Activated CD4-positive, alpha-beta T cell treated with anti-CD3 and anti-CD28 coated beads for 36 hours (primary cell): ENCODE results near the gene MRPL22. TPM values are rescaled to one million over a fixed set of nuclear protein-coding genes. Genes with fewer than 3 reads are reported as not detected.

Source experiments
- ATAC-seq: fragments of 200-7000 bp; cut with Tn5 transposase; one replicate; pipeline ENCODE4 v1.10.0; 2021; ENCODE audit warnings: mild to moderate bottlenecking, moderate library complexity
- CTCF ChIA-PET: fragments of 350-600 bp; sonication (Branson Sonifier 250); formaldehyde crosslinking; loops from one replicate; lab custom pipeline; 2021; ENCODE audit warnings: antibody characterized with exemption; lab: Charles Lee
- POLR2A ChIA-PET: fragments of 350-600 bp; sonication (Branson Sonifier 250); formaldehyde crosslinking; loops from one replicate; lab custom pipeline; 2021; ENCODE audit warnings: antibody characterized with exemption, inconsistent platforms; lab: Charles Lee
- DNase-seq: peaks from one replicate; pipeline ENCODE4 v3.0.0-alpha.2; 2020
- H3K27ac Mint-ChIP-seq: one replicate; pipeline ENCODE4 v1.8.0; 2021; ENCODE audit warnings: mixed read lengths
- H3K27me3 Mint-ChIP-seq: one replicate; pipeline ENCODE4 v1.8.0; 2021; ENCODE audit warnings: mixed read lengths
- H3K36me3 Mint-ChIP-seq: one replicate; pipeline ENCODE4 v1.8.0; 2021; ENCODE audit warnings: low read depth, mixed read lengths
- H3K4me1 Mint-ChIP-seq: one replicate; pipeline ENCODE4 v1.8.0; 2021; ENCODE audit warnings: mixed read lengths
- H3K4me3 Mint-ChIP-seq: one replicate; pipeline ENCODE4 v1.8.0; 2021; ENCODE audit warnings: mild to moderate bottlenecking, moderate library complexity, mixed read lengths
- H3K9me3 Mint-ChIP-seq: one replicate; pipeline ENCODE4 v1.8.0; 2021; ENCODE audit warnings: low read depth, mixed read lengths
- intact Hi-C, 2 experiments: fragments of 100-400 bp; cut with DNase I in 1 of 2; cut with micrococcal nuclease in 1 of 2; formaldehyde crosslinking; loops; one replicate each; pipeline versions ENCODE4 v1.14.2 to v1.15.1; 2022 to 2024; cut with DNase I, micrococcal nuclease
- total RNA-seq, 2 experiments: library from RNA; stranded (reverse); gene quantifications; one replicate each; pipeline ENCODE4 v1.2.3, GENCODE V29; 2021

The MRPL22 gene
- 10 to 100 TPM; 77.2 to 86.7 TPM for total RNA-seq

DNA sequence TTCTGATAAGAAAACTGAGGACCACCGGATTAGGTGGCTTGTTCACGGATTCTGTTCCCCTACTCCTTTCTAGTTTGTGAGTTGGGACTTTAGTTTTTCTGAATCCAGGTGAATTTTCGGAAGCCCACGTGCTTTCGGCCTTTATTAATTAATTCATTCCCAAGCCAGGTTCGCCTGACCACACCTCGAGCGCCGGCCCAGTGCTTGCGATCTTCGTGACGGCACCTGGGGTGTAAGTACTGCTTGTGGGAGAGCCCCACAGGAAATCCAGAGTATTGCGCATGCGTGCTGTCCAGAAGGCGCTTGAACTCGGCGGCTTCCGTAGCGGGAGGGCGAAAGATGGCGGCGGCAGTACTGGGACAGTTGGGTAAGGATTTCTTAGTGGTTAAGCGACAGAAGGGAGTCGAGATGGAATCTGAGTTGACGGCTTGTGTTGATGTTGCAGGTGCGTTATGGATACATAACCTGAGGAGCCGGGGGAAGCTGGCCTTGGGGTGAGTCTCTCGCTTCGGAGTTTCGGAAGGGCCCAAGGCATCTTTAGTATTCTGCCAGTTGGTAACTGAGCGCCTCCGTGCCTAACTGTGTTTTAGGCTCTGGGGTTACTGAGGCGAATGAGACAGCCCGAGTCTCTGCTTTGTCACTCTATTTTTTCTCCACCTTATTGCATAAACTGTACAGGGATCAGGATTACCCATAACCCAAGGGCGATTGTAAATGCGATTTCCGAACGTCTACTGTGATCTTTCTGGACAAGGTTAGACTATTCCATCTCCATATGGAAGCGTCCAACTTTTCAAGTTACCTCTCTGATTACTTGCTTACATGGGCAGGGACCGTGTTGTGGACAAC is at the start of gene MRPL22:
Gene MRPL22 (plus strand): TSS at position 302 of the 849 bp plus-strand sequence. CDS start 38 bp downstream, at position 340.
- no peaks in the 10 kb centered on the region for H3K9me3 Mint-ChIP-seq
- no peaks in the 10 kb centered on the region for H3K27me3 Mint-ChIP-seq
- ATAC-seq (peak; percentile 72), DNase-seq (peak; percentile 97)
- peak within 1 kb of the TSS; percentile 97 for H3K4me3 Mint-ChIP-seq
- intact Hi-C loops = loop anchor here (1.0 to 5.0 kb wide), 8 partner anchors 63 to 902 kb away; partner anchors contain the start of genes GALNT10 (in 2 of the 2), CNOT8 (in 1 of the 2), FAM114A2 (in 1 of the 2) and LARP1 (in 1 of the 2)
- ChIA-PET CTCF (interaction anchor here (0.8 to 1.5 kb wide), 4 partner anchors 10 to 290 kb away, joined by 3 to 4 read pairs (median 4); no protein-coding TSS in a partner anchor), POLR2A (no interaction called here)
- peak within 1 kb of the TSS; percentile 96 for H3K27ac Mint-ChIP-seq
- H3K36me3 Mint-ChIP-seq = peaks cover 2% of the 10 kb centered on the region
- H3K4me1 Mint-ChIP-seq = peaks cover 40% of the 10 kb centered on the region

DNA sequence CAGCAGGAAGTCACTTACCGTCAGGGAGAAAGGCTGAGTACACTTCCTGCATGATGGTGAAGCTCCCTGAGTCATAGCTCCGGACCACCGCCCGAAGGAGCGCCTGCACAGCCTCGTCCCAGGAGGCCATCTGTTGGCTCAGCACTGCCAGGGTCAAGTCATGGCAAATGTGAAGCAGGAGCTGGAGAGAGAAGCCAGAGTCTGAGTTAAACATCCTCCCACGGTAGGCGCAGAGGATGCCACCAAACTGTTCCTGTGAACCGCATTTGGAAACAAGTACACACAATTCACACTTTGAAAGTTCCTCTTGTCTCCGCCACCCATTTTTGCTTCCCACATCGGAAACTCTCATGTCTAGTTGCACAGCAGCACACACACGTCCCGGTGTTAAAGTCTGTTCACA is 48.5 kb upstream of the MRPL22 start:
- Mint-ChIP-seq H3K4me1 (no peaks in the 10 kb centered on the region), H3K36me3 (peaks cover 82% of the 10 kb centered on the region), H3K27ac (no peak overlapping the region), H3K4me3 (no peak overlapping the region), H3K27me3 (no peaks in the 10 kb centered on the region), H3K9me3 (peaks cover 1% of the 10 kb centered on the region)
- DNase-seq (no peak), ATAC-seq (no peak)
- ChIA-PET CTCF (no interaction called here), POLR2A (no interaction called here)
- intact Hi-C loops = no loop called here

DNA sequence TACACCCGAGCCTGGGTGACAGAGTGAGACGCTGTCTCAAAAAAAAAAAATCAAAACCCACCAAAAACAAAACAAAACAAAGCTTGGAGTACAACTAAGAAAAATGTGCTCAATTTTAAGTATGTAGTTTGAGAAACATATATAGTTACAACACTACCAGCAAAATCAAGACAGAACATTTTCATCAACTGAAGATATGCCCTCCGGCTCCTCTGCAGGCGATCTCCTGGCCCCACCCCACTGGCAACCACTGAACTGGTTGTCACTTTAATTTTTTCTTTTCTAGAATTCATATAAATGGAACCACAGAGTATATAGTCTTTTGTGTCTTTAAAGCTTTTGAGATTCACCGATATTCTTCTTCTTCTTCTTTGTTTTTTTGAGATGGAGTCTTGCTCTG is 47.5 kb upstream of the MRPL22 start:
- CTCF ChIA-PET = no interaction called here
- intact Hi-C loops = no loop called here
- H3K9me3 Mint-ChIP-seq = no peaks in the 10 kb centered on the region
- no peaks in the 10 kb centered on the region for H3K27me3 Mint-ChIP-seq
- DNase-seq (no peak), ATAC-seq (no peak)
- H3K36me3 Mint-ChIP-seq = peaks cover 81% of the 10 kb centered on the region
- H3K27ac Mint-ChIP-seq = no peak overlapping the region
- POLR2A ChIA-PET = no interaction called here
- no peak overlapping the region for H3K4me3 Mint-ChIP-seq
- H3K4me1 Mint-ChIP-seq = no peaks in the 10 kb centered on the region

DNA sequence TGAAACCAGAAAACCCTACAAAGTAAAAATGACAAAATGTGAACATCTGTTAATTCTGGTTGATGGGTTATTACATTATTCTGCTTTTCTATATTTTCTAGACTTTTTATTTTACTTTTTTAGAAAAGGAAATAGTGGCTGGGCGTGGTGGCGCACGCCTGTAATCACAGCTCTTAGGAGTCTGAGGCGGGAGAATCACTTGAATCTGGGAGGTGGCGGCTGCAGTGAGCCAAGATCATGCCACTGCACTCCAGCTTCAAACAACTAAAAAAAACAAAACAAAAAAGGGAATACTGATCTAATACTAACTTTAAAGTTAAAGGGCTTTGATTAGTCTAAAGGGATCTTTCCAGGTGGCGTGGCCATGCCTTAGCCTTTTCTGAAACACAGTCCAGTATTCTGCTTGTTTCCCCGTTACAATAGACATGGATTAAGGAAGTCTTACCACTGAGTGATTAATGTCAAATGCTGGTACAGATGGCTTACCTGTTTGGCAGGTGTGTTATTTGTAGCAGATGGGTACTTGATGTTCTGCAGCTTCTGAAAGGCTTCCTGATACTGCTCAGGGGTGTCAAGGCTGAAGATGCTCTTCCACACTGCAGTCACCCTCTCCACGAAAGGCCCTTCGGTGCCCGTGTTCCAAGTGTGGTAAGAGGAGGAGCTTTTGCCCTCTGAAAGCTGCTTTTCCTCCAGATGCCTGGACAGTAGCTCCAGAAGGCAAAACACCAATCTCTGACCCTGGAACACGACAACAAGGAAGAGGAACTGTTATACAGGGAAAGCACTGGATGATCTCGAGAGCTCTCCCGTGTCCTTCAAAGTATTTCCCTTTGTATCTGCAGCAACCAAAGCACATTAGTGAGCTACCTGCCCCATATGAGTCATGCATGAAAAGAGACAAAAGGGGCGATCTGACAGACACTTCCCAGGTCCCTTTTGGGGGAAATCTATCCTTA is 45.0 kb upstream of the MRPL22 start:
- H3K36me3 Mint-ChIP-seq = peaks cover 71% of the 10 kb centered on the region
- CTCF ChIA-PET = interaction anchor here (0.7 to 1.1 kb wide), 2 partner anchors 21 to 245 kb away, joined by 3 read pairs; no protein-coding TSS in a partner anchor

GRCh38 chr5:154896562-154897165 is 44.2 kb upstream of the MRPL22 start:
- no peak for ATAC-seq
- intact Hi-C loops = no loop called here
- Mint-ChIP-seq H3K4me1 (no peaks in the 10 kb centered on the region), H3K27ac (no peak overlapping the region), H3K4me3 (no peak overlapping the region), H3K9me3 (no peaks in the 10 kb centered on the region), H3K27me3 (no peaks in the 10 kb centered on the region), H3K36me3 (peaks cover 63% of the 10 kb centered on the region)
- DNase-seq = no peak
- POLR2A ChIA-PET = no interaction called here
- CTCF ChIA-PET = interaction anchor here (0.5 to 0.7 kb wide), 2 partner anchors 834 to 1008 kb away, joined by 3 to 4 read pairs; no protein-coding TSS in a partner anchor

More for the DNA sequence above, 45.0 kb upstream of the MRPL22 start:
- ATAC-seq (no peak), DNase-seq (no peak)
- Mint-ChIP-seq H3K9me3 (no peaks in the 10 kb centered on the region), H3K27me3 (no peaks in the 10 kb centered on the region), H3K4me1 (no peaks in the 10 kb centered on the region), H3K27ac (no peak overlapping the region), H3K4me3 (no peak overlapping the region)
- intact Hi-C loops = no loop called here
- POLR2A ChIA-PET = no interaction called here

GRCh38 chr5:154898210-154898609 is 42.7 kb upstream of the MRPL22 start:
- Mint-ChIP-seq H3K27me3 (no peaks in the 10 kb centered on the region), H3K9me3 (no peaks in the 10 kb centered on the region), H3K4me3 (no peak overlapping the region), H3K4me1 (no peaks in the 10 kb centered on the region), H3K27ac (no peak overlapping the region), H3K36me3 (peaks cover 60% of the 10 kb centered on the region)
- intact Hi-C loops = no loop called here
- ATAC-seq = no peak
- ChIA-PET POLR2A (no interaction called here), CTCF (no interaction called here)
- no peak for DNase-seq

GRCh38 chr5:154899151-154899816 is 41.6 kb upstream of the MRPL22 start:
- H3K36me3 Mint-ChIP-seq = peaks cover 59% of the 10 kb centered on the region
- H3K27ac Mint-ChIP-seq = no peak overlapping the region

GRCh38 chr5:154900066-154900465 is 40.8 kb upstream of the MRPL22 start:
- no peak for ATAC-seq
- intact Hi-C loops = no loop called here
- POLR2A ChIA-PET = no interaction called here
- Mint-ChIP-seq H3K4me3 (no peak overlapping the region), H3K9me3 (no peaks in the 10 kb centered on the region), H3K4me1 (no peaks in the 10 kb centered on the region), H3K27ac (no peak overlapping the region), H3K36me3 (peaks cover 61% of the 10 kb centered on the region), H3K27me3 (no peaks in the 10 kb centered on the region)
- CTCF ChIA-PET = no interaction called here
- DNase-seq = no peak

More at GRCh38 chr5:154899151-154899816, 41.6 kb upstream of the MRPL22 start:
- H3K4me3 Mint-ChIP-seq = no peak overlapping the region
- ATAC-seq (no peak), DNase-seq (no peak)
- no peaks in the 10 kb centered on the region for H3K27me3 Mint-ChIP-seq
- no peaks in the 10 kb centered on the region for H3K9me3 Mint-ChIP-seq
- intact Hi-C loops = no loop called here
- H3K4me1 Mint-ChIP-seq = no peaks in the 10 kb centered on the region
- POLR2A ChIA-PET = no interaction called here
- CTCF ChIA-PET = no interaction called here

DNA sequence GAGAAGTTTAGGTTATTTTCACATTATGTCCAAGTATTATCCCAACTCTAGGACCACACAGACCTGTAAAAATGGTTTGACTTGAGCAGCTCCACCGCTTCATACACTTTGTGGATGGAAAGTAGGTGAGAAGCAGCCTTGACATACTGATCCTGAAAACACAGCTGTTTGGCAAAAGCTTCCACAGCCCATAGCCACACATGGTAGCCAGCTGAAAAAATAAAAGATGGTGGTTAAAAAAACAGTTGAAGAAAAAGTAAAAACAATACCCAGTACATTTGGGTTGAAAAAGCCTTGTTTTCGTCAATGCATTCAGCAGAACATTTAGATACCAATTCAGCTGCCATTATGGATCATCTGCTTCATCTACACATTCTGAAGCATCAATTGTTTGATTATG is 39.6 kb upstream of the MRPL22 start:
- Mint-ChIP-seq H3K9me3 (no peaks in the 10 kb centered on the region), H3K4me3 (no peak overlapping the region), H3K27ac (no peak overlapping the region), H3K4me1 (no peaks in the 10 kb centered on the region), H3K27me3 (no peaks in the 10 kb centered on the region), H3K36me3 (peaks cover 53% of the 10 kb centered on the region)
- DNase-seq (no peak), ATAC-seq (no peak)
- ChIA-PET POLR2A (no interaction called here), CTCF (no interaction called here)
- intact Hi-C loops = no loop called here

- DNase-seq (no peak), ATAC-seq (no peak)
- Mint-ChIP-seq H3K27me3 (no peaks in the 10 kb centered on the region), H3K4me3 (no peak overlapping the region), H3K4me1 (no peaks in the 10 kb centered on the region), H3K27ac (no peak overlapping the region), H3K36me3 (peaks cover 49% of the 10 kb centered on the region), H3K9me3 (no peaks in the 10 kb centered on the region)
- intact Hi-C loops = no loop called here
- CTCF ChIA-PET = interaction anchor here (0.7 kb wide), 1 partner anchor 1530 kb away, joined by 3 read pairs; no protein-coding TSS in a partner anchor
- POLR2A ChIA-PET = no interaction called here
These were observed 39.0 kb upstream of the MRPL22 start for GRCh38 chr5:154901913-154902312.
